Activated T-cell treated with anti-CD3 and anti-CD28 coated beads, Interleukin-2, amount 50 U/mL, for 4 hours (primary cell): ENCODE measurements around the gene PROK1. TPM values are rescaled to one million over a fixed set of nuclear protein-coding genes. Genes with fewer than 3 reads are reported as not detected.
"Not testable (repeated sequence)": the region's sequence is repeated elsewhere in the genome, so short reads cannot be mapped to it uniquely, and the experiment has no call there.

Experiments used
- ATAC-seq, 2 donors: fragments of 200-7000 bp; cut with Tn5 transposase; one replicate each; pipeline ENCODE4 v1.10.0; 2021
- DNase-seq: peaks from one replicate; pipeline ENCODE4 v3.0.0-alpha.2; 2020
- H3K27me3 Mint-ChIP-seq: one replicate; pipeline ENCODE4 v1.8.0; 2021; ENCODE audit warnings: low read depth, mixed read lengths
- H3K36me3 Mint-ChIP-seq: one replicate; pipeline ENCODE4 v1.8.0; 2022; ENCODE audit warnings: mixed read lengths; ENCODE audit not compliant: insufficient read depth
- H3K4me1 Mint-ChIP-seq: one replicate; pipeline ENCODE4 v1.8.0; 2021; ENCODE audit warnings: low read depth, mixed read lengths
- H3K4me3 Mint-ChIP-seq: one replicate; pipeline ENCODE4 v1.8.0; 2021; ENCODE audit warnings: mild to moderate bottlenecking, moderate library complexity, mixed read lengths
- H3K9me3 Mint-ChIP-seq: one replicate; pipeline ENCODE4 v1.8.0; 2021; ENCODE audit warnings: mixed read lengths
- total RNA-seq, 3 donors: library from RNA; stranded (reverse); gene quantifications; one replicate each; pipeline ENCODE4 v1.2.1, GENCODE V29; 2021

The PROK1 gene, protein sequence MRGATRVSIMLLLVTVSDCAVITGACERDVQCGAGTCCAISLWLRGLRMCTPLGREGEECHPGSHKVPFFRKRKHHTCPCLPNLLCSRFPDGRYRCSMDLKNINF
- not detected for total RNA-seq

DNA sequence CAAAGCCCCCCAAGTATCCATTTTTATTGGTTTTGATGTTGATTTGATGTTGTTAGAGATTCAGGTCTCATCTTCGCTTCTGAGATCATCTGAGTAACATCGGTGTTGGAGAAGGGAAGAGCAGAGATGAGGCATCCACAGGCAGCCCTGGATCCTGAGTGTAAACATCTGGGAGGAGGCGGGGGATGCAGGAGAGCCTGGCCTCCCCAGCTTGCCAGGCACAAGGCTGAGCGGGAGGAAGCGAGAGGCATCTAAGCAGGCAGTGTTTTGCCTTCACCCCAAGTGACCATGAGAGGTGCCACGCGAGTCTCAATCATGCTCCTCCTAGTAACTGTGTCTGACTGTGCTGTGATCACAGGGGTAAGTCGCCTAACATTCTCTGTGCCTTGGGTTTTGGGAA is at the start of gene PROK1:
Gene PROK1, plus strand, starts transcription at position 221 of the 400 bp plus-strand sequence. Its CDS starts 68 bp downstream, at position 289.
- DNase-seq = no peak
- no peak for ATAC-seq
- peaks cover 12% of the 10 kb centered on the region for H3K27me3 Mint-ChIP-seq

DNA sequence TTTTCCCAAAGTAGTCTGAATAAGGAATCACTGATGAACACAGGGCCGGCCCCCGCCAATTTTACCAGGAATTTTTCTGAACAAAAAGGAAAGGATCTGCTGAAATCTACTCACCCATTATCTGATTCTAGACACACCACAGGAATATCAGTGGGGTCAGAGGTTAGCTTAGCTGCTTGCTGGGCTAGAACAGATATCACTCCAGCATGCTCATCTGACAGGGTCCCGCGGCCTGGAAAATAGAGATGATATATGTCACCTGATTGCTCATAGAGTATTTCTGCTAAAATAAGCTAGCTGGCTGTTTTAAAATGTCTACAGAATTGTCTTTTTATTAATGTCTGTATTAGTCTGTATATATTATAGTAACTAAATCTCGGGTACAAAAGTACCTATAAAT is 47.1 kb upstream of the PROK1 start:
- H3K27me3 Mint-ChIP-seq = no peaks in the 10 kb centered on the region

More for the DNA sequence above, at the start of gene PROK1:
- Mint-ChIP-seq H3K4me1 (no peaks in the 10 kb centered on the region), H3K9me3 (no peaks in the 10 kb centered on the region), H3K4me3 (no peak within 1 kb of the TSS), H3K36me3 (no peaks in the 10 kb centered on the region)

DNA sequence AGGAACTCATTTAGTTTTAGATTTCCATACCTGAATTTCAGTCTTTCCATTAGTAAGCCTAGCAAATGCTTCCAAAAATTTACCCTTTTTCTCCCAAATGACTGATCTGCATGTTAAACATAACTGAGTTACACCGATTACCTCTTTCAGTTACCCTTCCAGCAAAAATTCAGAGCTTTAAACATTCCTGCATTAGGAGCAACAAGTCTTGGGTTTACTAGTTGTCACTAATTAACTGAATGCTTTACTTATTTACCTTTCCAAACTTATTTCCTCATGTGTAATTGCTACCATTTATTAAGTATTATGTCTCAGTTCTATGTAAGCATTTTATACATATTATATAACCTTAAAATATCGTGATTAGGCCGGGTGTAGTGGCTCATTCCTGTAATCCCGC is 46.5 kb upstream of the PROK1 start:
- ATAC-seq (no peak), DNase-seq (no peak)
- Mint-ChIP-seq H3K36me3 (peaks cover 9% of the 10 kb centered on the region), H3K27me3 (no peaks in the 10 kb centered on the region), H3K9me3 (no peaks in the 10 kb centered on the region), H3K4me1 (peaks cover 18% of the 10 kb centered on the region), H3K4me3 (no peak overlapping the region)

More for the DNA sequence above, 47.1 kb upstream of the PROK1 start:
- Mint-ChIP-seq H3K36me3 (peaks cover 9% of the 10 kb centered on the region), H3K4me1 (peaks cover 18% of the 10 kb centered on the region), H3K9me3 (no peaks in the 10 kb centered on the region), H3K4me3 (no peak overlapping the region)
- ATAC-seq (no peak), DNase-seq (no peak)

DNA sequence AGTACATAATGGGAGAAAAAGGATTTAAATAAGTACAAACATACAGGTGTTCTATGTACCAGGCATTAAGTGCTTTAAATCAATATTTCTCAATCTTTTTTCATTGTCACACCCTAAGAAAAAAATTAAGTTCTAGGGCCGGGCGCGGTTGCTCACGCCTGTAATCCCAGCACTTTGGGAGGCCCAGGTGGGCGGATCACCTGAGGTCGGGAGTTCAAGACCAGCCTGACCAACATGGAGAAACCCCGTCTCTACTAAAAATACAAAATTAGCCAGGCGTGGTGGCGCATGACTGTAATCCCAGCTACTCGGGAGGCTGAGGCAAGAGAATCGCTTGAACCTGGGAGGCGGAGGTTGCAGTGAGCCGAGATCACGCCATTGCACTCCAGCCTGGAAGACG is 44.5 kb upstream of the PROK1 start:
- DNase-seq, ATAC-seq, H3K9me3 Mint-ChIP-seq, H3K27me3 Mint-ChIP-seq, H3K36me3 Mint-ChIP-seq: not testable (repeated sequence)
- Mint-ChIP-seq H3K4me1 (peaks cover 18% of the 10 kb centered on the region), H3K4me3 (peak overlapping the region; percentile 99)

DNA sequence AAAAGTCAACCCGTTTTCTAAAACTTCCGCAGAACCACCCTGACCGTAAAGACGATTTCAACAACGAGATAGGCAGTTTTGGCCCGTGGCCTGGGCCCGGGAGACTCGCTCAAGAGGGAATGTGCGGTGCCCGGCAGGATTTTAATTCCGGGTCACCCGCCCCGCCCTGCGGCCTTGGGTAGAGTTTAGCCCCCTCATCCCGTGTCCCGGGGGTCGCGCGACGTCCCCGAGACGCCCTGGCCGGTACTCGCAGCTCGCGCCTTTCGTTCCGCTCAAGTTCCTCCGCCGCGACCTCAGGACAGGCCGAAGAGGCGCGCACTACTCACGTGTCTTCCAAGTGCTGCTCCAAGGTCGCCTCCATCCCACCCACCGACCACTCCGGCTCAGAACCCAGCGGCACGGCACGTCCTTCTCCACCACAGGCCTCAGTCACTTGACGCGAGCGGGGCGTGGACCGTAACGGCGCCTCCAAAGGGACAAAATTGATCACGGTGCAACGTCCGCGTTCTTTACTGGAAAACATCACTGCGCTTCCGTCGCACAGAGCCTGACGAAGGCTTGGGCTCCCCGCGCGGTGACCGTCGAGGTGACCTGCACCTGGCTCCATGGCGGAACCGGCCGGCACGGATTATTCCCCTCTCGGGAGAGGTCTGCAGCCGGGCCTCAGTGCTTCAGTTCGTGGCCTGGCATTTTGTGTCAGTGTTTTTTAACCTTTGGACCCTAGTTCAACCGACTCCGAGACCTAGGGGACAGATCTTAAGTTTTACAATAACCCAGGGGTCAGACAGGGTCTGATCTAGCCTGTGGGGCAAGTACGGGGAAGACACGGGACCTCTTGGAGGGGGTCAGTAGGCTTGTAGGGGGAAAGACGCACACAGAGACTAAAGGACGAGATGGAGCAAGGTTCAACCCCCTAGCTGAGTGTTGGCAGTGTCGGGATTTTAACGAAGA is 43.4 kb upstream of the PROK1 start, which contains the start of gene LAMTOR5:
Gene LAMTOR5, minus strand, starts transcription at position 435 of the 951 bp plus-strand sequence. Its CDS starts 74 bp downstream, at position 361.
- no peaks in the 10 kb centered on the region for H3K27me3 Mint-ChIP-seq
- DNase-seq = peak; percentile 83
- peaks cover 9% of the 10 kb centered on the region for H3K36me3 Mint-ChIP-seq
- H3K4me1 Mint-ChIP-seq = peaks cover 18% of the 10 kb centered on the region
- ATAC-seq = peak; percentile 96 to 97
- no peaks in the 10 kb centered on the region for H3K9me3 Mint-ChIP-seq
- H3K4me3 Mint-ChIP-seq = peak within 1 kb of the TSS; percentile 99

DNA sequence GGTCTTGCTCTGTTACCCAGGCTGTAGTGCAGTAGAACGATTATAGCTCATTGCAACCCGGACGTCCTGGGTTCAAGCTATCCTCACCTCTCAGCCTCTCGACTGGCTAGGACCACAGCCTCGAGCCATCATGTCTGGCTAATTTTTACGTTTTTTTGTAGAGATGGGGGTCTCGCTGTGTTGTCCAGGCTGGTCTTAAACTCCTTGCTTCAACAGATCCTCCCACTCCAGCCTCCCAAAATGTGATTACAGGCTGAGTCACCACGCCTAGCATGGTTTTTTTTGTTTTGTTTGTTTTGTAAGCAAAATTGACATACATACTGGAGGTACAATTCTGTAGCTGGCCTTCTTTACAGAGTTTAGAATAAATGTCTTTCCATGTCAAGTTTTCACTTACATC is 42.5 kb upstream of the PROK1 start:
- no peaks in the 10 kb centered on the region for H3K27me3 Mint-ChIP-seq
- DNase-seq (no peak), ATAC-seq (no peak)
- peaks cover 21% of the 10 kb centered on the region for H3K4me1 Mint-ChIP-seq
- H3K4me3 Mint-ChIP-seq = peak overlapping the region; percentile 99
- H3K9me3 Mint-ChIP-seq = no peaks in the 10 kb centered on the region
- H3K36me3 Mint-ChIP-seq = peaks cover 9% of the 10 kb centered on the region

DNA sequence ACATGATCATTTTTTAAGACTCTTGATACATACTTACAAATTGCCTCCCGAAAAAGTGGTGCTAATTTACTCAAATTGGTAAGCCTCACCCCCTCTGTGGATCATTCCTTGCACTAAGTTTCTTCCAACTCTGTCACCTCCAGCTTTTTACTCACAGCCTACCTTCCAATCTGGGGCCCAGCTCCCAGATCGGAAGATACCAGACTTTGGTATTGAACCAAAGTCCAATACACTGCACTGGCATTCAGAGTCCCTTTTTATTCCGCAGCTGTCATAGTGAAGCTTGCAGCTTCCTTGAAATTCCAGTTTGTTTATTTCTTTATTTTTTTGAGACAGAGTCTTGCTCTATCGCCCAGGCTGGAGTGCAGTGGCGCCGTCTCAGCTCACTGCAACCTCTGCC is 41.6 kb upstream of the PROK1 start:
- peak overlapping the region; percentile 41 for H3K4me3 Mint-ChIP-seq
- no peak for ATAC-seq
- no peak for DNase-seq
- no peaks in the 10 kb centered on the region for H3K27me3 Mint-ChIP-seq
- H3K9me3 Mint-ChIP-seq = no peaks in the 10 kb centered on the region
- H3K36me3 Mint-ChIP-seq = peaks cover 5% of the 10 kb centered on the region
- peaks cover 21% of the 10 kb centered on the region for H3K4me1 Mint-ChIP-seq

DNA sequence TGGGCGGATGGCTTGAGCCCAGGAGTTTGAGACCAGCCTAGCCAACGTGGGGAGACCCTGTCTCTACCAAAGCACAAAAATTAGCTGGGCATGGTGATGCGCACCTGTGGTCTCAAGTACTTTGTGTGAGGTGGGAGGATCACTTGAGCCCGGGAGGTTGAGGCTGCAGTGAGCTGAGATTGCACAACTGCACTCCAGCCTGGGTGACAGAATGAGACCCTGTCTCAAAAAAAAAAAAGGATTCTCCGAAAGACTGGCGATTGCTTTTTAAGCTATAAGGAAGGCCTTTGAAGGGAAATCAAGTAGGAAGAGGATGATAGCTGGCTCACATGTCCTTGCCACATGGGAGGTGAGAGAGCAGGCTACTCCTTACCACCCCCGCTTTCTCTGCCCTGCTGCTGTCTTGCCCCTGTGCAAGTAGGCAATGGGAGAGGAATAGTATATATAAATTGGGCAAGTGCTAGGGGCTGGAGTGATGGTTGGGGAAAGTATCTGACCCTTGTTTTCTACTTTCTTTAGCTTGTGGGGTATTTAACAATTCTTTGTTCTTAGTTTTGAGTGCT is 39.7 kb upstream of the PROK1 start:
- Mint-ChIP-seq H3K9me3 (no peaks in the 10 kb centered on the region), H3K27me3 (no peaks in the 10 kb centered on the region), H3K4me3 (no peak overlapping the region), H3K4me1 (peaks cover 18% of the 10 kb centered on the region), H3K36me3 (peaks cover 2% of the 10 kb centered on the region)
- ATAC-seq (no peak), DNase-seq (no peak)

DNA sequence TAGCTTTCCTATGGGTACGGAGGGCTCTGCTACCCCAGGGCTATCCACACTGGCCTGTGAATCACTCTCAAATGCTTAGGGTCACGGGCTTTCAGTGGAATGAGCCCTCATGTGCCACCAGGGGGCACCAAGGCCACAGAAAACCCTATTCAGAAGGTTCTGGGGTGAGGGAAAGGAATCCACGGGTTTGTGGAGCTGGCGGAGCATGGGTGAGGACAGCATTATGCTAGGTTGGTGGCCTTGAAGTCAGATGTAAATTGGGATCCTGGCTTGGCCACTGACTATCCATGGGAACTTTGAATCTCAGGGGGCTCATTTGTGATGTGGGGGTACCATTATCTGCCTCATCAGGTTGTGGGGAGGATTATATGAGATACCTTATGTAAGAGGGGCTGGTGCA is 38.4 kb upstream of the PROK1 start:
- peak; percentile 54 for DNase-seq
- peak; percentile 65 for ATAC-seq
- H3K4me1 Mint-ChIP-seq = peaks cover 10% of the 10 kb centered on the region
- H3K4me3 Mint-ChIP-seq = no peak overlapping the region
- peaks cover under 1% of the 10 kb centered on the region for H3K36me3 Mint-ChIP-seq
- no peaks in the 10 kb centered on the region for H3K9me3 Mint-ChIP-seq
- no peaks in the 10 kb centered on the region for H3K27me3 Mint-ChIP-seq

DNA sequence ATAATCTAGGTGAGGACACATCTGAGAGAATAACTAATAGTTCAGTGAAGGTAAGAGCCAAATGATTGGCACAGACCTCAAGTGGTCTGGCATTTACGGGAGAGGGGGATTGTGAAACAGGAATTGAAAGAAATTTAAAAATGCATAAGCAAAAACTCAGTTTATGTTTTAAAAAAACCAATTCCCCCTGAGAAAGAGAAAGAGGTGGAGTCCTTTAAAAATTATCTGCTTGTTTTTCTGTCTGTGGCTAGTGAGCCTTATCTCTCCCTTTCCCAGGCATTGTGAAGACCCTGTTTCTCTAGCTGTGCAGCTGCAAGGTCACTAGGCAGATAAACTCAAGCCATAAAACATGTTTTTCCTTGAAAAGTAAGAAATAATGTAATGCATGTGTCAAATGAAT is 37.9 kb upstream of the PROK1 start:
- H3K36me3 Mint-ChIP-seq, H3K4me3 Mint-ChIP-seq, H3K9me3 Mint-ChIP-seq, ATAC-seq, H3K27me3 Mint-ChIP-seq, H3K4me1 Mint-ChIP-seq, DNase-seq: not testable (repeated sequence)

DNA sequence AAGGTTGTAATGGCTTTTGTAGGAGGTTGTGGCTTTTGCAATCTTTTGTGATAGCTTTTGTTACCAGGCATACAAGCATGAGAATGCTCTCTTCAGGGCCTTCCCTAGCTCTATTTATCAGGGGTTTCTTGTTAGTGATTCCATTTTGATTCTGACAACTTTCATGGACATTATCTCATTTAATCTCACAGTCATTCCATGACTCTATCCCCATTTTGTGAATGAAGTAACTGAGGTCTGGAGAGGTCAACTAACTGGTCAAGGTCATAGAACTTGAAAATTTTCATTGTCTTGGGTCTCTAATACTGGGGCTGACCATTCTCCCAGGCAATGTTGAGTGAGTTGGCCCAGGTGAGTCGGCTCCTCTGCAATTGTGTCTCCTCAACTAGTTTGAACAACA is 32.2 kb upstream of the PROK1 start:
- DNase-seq (no peak), ATAC-seq (no peak)
- Mint-ChIP-seq H3K4me3 (no peak overlapping the region), H3K9me3 (no peaks in the 10 kb centered on the region), H3K4me1 (no peaks in the 10 kb centered on the region), H3K27me3 (peaks cover 2% of the 10 kb centered on the region), H3K36me3 (no peaks in the 10 kb centered on the region)

DNA sequence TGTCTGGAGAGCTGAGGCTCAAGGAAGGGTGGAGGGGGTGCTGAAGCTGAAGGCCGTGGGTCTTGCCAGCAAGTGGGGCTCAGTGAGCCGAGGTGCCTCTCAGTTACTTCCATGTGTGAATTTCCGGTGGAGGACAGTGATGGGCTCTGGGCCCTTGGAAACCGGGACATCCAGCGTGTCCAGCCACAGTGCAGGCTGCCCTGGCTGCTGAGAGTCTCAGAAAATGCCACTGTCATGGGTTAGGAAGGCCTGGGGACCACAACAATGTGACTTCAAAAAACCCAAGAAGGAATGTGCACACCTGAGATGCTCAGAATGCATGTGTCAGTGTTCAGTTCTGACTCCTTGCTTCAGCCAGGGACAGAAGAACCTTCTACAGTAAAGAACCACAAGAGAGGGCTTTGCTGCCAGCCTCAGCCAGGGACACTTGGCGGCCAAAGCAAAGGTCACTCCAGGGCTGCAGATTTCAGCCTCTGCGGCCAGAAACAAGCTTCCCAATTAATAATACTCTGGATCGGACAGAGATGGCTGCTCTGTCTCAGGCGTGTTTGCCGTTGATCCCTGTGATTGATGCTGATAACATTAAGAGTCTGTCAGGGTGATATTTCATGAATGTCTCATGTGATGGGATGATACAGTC is 30.8 kb upstream of the PROK1 start:
- peaks cover 2% of the 10 kb centered on the region for H3K27me3 Mint-ChIP-seq
- H3K36me3 Mint-ChIP-seq = no peaks in the 10 kb centered on the region
- no peak for DNase-seq

DNA sequence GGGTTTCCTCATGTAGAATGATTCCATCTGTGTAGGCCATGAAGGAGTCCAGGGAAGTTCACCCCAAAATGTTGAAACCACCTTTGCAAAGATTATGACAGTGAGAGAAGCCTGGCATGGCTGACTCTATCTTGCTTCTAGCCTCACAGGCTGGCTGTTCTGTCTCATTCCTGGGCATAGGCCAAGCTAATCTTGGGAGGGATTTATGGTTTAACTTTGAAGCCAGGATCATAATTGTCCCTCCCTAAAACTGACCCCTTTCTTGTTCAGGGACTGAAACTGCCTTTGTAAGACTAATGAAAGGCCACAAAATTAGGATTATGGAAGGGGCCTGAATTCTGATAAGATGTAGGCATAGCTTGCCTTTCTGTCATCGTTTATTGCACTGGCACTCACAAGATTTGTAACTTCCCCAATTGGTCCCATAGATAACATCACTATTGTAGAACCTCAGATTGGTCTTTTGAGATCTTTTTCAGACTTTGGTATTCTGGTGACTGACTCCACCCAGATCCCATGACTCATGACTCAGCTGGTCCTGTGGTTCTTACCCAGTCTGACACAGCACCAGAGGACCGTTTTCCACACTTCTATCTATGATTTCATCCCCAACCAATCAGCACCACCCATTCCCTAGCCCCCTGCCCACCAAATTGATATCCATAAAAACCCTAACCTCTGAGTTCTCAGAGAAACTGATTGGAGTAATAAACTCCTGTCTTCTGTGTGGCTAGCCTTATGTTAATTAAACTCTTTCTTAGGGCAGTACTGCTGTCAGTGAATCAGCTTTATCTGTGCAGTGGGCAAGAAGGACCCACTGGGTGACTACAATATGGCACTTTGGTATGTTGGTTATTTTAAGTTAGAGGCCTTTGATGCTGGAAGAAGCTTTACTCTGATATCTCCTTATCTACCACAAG is 29.8 kb upstream of the PROK1 start:
- Mint-ChIP-seq H3K4me1 (no peaks in the 10 kb centered on the region), H3K36me3 (no peaks in the 10 kb centered on the region), H3K4me3 (no peak overlapping the region), H3K27me3 (peaks cover 2% of the 10 kb centered on the region), H3K9me3 (no peaks in the 10 kb centered on the region)
- DNase-seq (no peak), ATAC-seq (peak; percentile 57 to 67)

More for the DNA sequence above, 30.8 kb upstream of the PROK1 start:
- ATAC-seq = no peak
- Mint-ChIP-seq H3K9me3 (no peaks in the 10 kb centered on the region), H3K4me3 (no peak overlapping the region), H3K4me1 (no peaks in the 10 kb centered on the region)
